ENCODE data around the gene CSDE1.

GRCh38 chr1:114756949-114757454 is 782 bp downstream of the CSDE1 start:
- TF ChIP-seq CTCF (IDR thresholded peaks at IDR 0.05) (no peak), POLR2AphosphoS5 (IDR thresholded peaks at IDR 0.05; ENCODE audit: insufficient read depth in 1 of 2, low read depth in 1 of 2) (no peak), POLR2A (IDR thresholded peaks at IDR 0.05) (no peak)
